SH-SY5Y (cell line): ENCODE data around the gene HTR2B.

Experiments used
- GATA2 ChIP-seq: IDR thresholded peaks from 2 replicates; pipeline ENCODE4 v1.6.1; 2011; ENCODE audit warnings: mild to moderate bottlenecking, low read depth, low read length
- GATA3 ChIP-seq: IDR thresholded peaks from 2 replicates; pipeline ENCODE4 v1.6.1; 2011; ENCODE audit warnings: low read depth, mild to moderate bottlenecking, low read length, moderate library complexity

- TF ChIP-seq GATA2 (no peak), GATA3 (no peak)
These were observed 21.8 kb upstream of the HTR2B start for GRCh38 chr2:231146665-231147064.
